Measurements from ENCODE around the gene TRAPPC12. TPM values are rescaled to one million over a fixed set of nuclear protein-coding genes. Genes with fewer than 3 reads are reported as not detected.

Gene TRAPPC12
- polyA plus RNA-seq, 1 donor = 99.9 TPM

- DNase-seq = no peak
These were observed 87.0 kb downstream of the TRAPPC12 start for GRCh38 chr2:3466482-3466863.

- DNase-seq = no peak
These were observed 87.5 kb downstream of the TRAPPC12 start for GRCh38 chr2:3466966-3467365.

GRCh38 chr2:3467654-3468053, 88.2 kb downstream of the TRAPPC12 start:
- DNase-seq = no peak

DNA sequence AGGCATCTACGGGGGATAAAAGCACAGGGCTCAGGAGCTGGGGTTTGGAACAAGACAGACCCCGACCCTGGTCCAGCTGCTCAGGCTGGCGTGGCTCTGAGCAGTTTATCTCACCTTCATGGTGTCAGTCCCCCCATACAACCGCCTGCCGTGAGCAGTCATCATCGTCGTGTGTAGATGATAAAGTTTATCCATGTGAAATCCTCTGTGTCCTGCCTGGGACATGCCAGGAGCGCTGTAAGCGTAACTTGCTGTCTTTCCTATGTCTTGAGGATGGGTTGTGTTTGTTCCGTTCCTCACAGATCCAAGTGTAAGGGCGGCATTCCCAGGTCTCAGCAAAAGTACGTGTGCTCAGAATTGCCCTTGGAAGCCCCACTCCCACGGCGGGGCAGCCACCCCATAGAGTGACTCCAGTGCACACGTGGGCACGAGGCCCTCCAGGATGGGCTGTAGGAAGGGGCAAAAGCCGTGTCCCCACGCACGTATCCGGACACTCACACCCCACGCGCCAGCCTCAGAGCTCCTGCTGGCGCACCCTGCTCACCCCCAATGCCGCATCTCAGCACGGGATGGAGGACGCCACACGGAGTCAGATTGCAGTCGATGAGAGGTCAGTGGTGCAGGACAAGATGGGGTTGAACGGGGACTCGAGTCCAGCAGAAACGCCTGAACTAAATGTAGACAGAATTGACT, 88.9 kb downstream of the TRAPPC12 start:
- no peak for DNase-seq

- DNase-seq = no peak
These were observed 90.0 kb downstream of the TRAPPC12 start for GRCh38 chr2:3469486-3469885.

GRCh38 chr2:3470166-3470651, 90.7 kb downstream of the TRAPPC12 start:
- no peak for DNase-seq

DNA sequence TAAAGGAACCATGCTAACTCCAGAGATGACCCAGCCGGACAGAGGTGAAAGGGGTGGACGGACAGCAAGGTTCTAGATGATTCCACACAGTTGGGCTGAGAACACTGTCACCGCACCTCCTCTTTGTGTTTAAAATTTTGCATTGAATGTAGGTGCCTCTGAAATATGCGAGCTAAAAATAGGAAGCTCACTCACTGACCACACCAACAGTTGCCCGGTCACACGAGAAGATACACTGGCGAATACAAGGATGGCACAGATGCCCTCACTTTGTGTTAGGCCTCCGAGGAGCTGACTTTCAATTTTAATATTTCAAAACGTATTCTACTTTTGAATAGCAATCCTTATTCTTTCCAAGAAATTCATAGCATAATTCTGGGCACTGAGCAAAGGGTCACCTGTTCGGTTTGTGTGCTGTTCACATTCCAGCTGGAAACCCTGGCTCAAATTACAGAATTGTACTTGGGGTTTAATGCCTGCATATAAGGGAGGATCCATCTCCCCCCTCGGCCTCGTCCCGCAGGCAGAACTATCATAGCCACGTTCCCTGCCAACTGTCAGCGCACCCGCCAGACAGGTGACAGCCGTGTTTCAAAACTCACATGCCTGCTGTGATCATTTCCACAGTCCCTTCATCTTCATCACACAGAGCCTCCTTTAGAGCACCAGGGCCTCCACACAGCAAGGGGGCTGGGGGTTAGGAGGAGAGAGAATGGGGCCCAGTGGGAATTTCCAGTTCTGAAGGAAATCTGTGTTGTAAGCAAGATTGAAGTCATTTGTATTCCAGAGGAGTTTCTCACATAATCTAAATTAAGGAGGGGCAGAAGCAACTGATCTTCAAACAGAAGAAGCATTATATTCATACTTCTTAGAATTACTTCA, 91.6 kb downstream of the TRAPPC12 start:
- DNase-seq = no peak

DNA sequence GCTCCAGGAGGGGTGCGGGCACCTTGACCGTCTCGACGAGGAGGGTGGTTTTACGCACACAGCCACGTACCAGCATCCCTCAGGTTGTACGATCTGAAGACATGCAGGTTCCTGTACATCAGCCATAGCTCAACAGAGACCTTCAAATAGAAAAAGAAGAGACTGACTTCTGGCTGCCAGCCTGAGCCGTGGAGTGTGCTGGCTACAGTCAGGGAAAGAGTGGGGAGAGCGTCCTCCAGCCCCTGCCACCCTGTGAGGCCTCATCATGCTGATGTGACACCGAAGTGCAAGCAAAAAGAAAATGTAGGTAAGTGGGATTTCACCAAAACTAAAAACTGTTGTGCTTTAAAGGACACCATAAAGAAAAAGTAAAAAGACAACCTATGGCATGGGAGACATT, 92.8 kb downstream of the TRAPPC12 start:
- no peak for DNase-seq

GRCh38 chr2:3472966-3473365, 93.5 kb downstream of the TRAPPC12 start:
- DNase-seq = no peak

- no peak for DNase-seq
These were observed 96.3 kb downstream of the TRAPPC12 start for GRCh38 chr2:3475771-3476170.

DNA sequence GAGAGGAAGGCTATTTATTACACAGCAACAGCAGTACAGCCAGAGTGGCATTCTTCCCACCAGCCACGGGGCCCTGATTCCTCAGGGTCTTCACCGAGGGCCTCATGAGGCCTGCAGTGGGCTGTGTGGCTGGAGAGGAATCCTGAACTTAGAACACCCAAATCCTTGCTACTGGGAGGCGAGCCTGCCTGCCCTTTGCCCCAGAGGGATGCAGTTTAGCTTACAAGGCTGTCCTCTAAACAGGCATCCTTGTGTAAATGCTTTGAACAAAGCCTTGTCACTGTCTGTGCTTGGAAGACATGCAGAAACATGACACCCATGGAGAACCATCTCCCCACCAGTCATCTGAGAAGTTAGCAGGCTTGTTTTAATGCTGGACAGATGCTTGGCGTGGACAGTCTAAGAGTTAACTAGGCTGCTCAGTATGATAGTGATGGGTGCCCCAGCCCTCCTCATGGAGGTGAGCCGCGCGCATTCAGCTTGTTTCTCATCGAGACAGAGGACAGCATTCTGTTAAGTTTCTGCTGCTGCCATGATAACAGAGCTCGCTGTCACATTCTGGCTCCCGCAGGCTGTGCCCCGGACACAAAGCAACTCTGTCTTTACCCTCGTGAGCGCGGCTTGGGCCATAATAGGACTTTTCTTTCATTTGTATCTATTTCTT, 97.0 kb downstream of the TRAPPC12 start:
- DNase-seq = no peak

GRCh38 chr2:3476985-3477327, 97.5 kb downstream of the TRAPPC12 start:
- DNase-seq = no peak

GRCh38 chr2:3478846-3479385, 99.4 kb downstream of the TRAPPC12 start:
- DNase-seq = no peak

DNA sequence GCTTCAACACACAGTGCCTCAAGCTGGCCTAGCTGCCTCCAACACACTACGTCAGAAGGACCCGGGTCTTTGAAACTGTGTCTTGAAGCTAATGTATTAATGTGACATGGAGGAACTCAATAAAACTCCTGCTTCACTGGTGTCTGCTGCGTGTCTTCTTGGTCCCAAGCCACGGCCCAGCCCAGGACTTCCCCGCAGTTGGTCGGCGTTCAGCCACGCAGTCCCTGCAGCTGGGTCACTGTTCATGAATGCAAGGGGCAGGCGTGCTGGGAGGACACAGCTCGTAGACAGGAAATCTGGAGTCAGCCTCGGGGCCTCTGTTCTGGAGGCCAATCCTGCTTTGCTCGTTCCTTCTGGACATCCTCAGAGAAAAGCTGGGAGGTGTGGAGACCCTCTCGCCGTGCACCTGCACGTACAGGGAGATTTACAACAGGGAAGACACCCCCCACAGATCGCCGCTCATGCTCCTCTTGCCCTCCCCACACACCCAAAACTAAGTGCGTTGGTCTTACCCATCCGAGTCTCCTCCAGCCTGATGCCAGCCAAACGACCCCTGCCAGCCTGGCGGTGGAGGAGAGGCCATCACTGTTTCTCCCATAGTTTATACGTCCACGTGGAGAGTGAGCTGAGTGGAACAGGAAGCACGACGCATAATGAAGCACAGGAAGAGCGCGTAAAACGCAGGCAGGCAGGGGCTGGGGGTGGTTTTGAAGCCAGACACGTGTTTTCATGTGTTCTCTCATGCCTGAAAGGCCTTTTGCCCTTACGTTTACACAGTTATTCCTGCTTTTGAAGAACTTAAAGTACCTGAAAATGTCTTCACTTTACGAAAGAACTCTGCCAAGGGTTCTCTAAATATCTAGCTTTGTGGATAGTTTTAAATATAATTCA, 100.2 kb downstream of the TRAPPC12 start:
- no peak for DNase-seq

DNA sequence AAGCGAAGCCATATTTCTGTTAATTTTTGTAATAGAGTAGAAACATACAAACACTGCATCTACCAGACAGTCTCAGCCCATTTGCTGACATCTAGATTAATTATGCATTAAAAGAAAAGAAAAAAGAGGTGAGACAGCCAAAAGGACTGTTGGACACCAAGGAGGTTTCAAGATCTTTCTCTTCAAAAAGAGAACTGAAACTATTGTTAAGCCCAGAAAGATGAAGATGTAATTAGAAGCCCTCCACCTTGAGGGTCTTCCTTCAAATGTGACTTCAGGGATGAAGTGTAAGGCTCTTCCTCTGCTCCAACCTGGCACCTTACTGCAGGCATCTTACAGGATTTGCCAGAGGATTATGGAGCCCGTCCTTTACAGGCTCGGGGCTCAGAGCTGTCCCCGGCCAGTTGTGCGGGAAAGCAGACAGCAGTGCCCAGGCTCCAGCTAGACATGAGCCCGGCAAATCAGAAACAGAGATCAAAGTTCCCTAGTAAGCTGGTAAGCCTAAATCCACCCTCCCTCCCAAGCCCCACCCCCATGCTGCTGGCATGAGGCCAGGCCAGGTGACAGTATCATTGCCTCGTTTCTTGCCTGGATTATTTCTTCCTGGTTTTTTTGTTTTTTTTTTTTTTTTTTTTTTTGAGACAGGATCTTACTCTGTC, 101.0 kb downstream of the TRAPPC12 start:
- no peak for DNase-seq

- DNase-seq = no peak
These were observed 101.5 kb downstream of the TRAPPC12 start for GRCh38 chr2:3481011-3481400.

DNA sequence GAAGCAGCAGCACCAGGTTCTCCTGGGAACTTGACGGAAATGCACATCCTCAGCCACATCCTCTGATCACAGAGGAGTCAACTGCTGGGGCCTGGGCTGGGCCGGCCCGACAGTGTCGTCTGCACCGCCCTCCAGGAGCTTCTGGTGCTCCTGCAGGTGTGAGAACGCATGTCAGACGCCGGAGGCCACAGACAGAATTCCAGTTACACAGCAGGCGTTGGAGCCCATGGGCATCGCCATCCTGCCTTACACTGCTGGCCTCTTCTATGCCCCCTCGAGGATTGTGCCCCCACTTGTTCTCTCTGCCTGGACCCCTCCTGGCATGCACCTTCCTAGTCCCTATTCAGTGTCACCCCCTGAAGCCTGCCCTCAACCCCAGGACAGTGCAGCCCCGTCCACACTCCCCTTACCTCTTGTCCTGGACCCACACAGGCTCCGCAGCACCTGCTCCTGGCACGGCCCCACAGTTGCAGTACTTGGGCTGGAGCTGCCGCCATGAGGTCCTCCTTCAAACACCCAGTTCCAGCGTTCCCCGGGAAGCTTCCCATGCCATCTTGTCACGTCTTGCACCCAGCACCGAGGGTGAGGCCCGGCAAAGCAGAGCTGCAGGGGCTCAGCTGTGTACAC, 102.4 kb downstream of the TRAPPC12 start:
- DNase-seq = no peak

DNA sequence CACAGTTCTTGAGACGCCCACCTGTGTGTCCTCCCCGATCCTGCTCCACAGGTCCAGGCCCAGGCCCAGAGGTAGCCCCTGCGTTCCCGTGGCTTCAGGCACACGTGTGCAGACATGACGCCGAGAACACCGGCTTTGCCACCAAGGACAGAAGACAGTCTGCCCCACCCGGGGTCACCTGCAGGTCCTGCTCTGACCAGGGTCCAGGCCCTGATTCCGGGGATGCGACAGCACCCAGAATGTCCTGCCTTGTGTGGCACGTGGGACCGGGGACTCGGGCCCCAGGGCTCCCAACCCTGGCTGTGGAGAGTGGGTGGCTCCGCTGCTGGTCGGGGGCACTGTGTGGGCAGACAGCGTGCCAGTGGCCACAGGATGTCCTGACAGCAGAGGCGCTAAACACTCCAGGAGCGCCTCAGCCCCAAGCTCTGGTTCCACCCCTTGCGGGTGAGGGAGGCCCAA, 102.9 kb downstream of the TRAPPC12 start:
- no peak for DNase-seq

- DNase-seq = peak; percentile 73
These were observed 103.9 kb downstream of the TRAPPC12 start for GRCh38 chr2:3483227-3483985.

Data from left kidney (tissue), 2 donors.